ENCODE results near the gene TMIGD3. TPM values are rescaled to one million over a fixed set of nuclear protein-coding genes. Genes with fewer than 3 reads are reported as not detected.

Gene TMIGD3
- polyA plus RNA-seq, 1 donor (not counting 4 experiments of a cell fraction or from before 2014, with no cell fraction given): not detected

DNA sequence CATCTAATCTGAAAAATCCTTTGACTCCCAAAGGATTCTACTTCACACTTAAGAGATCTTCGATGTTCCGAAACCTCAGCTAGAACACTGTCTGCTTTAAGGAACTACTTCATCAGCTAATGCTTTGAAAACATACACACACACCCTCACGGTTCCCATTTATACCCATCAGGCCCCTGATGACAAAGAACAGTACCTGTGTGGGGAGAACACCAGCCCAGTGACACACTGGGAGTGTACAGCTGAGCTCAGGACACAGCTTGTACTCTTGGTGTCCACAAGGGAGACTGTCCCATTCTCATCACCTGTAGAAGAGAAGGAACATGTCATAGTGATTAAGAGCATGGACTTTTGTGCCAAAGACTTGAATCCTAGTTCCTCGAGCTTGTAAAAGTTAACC lies 61.0 kb downstream of the TMIGD3 start:
- Histone ChIP-seq H3K9ac (ENCODE audit: control insufficient read depth, extremely low read depth, insufficient read depth, low read length) (no peak overlapping the region), H3K4me3 (ENCODE audit: control insufficient read depth in 2 of 3, extremely low read depth in 1 of 3, insufficient read depth in 2 of 3, low read depth in 1 of 3, low read length in 3 of 3) (no peak overlapping the region), H3K4me1 (ENCODE audit: control insufficient read depth, extremely low read depth, insufficient read depth, low read length) (peaks cover 10% of the 10 kb centered on the region), H3K36me3 (ENCODE audit: control insufficient read depth in 2 of 2, extremely low read depth in 1 of 2, insufficient read depth in 2 of 2, low read length in 2 of 2) (peaks cover 33 to 64% of the 10 kb centered on the region in 2 experiments), H2AFZ (ENCODE audit: control insufficient read depth, low read length) (no peak overlapping the region), H4K20me1 (ENCODE audit: control insufficient read depth, extremely low read depth, insufficient read depth, low read length) (peaks cover 6% of the 10 kb centered on the region), H3K9me1 (ENCODE audit: control insufficient read depth, extremely low read depth, insufficient read depth, low read length) (no peaks in the 10 kb centered on the region), H3K27me3 (ENCODE audit: control insufficient read depth, extremely low read depth, insufficient read depth, low read length) (no peaks in the 10 kb centered on the region), H3K9me3 (ENCODE audit: control insufficient read depth, low read depth, low read length) (no peaks in the 10 kb centered on the region), H3K4me2 (ENCODE audit: control insufficient read depth, extremely low read depth, insufficient read depth, low read depth, low read length) (no peak overlapping the region), H3K27ac (ENCODE audit: control insufficient read depth, insufficient read depth, low read length) (no peak overlapping the region), H3K79me2 (ENCODE audit: control insufficient read depth, insufficient read depth, low read length) (peaks cover 24% of the 10 kb centered on the region)
- dilution Hi-C loops (cut with MboI; ENCODE audit: extremely low pct_ligation_motif_present, low sequenced_read_pairs): no loop called here
- TF ChIP-seq EZH2 (IDR thresholded peaks at IDR 0.05; ENCODE audit: low read length): no peak
- TF ChIP-seq, protein P1, sequence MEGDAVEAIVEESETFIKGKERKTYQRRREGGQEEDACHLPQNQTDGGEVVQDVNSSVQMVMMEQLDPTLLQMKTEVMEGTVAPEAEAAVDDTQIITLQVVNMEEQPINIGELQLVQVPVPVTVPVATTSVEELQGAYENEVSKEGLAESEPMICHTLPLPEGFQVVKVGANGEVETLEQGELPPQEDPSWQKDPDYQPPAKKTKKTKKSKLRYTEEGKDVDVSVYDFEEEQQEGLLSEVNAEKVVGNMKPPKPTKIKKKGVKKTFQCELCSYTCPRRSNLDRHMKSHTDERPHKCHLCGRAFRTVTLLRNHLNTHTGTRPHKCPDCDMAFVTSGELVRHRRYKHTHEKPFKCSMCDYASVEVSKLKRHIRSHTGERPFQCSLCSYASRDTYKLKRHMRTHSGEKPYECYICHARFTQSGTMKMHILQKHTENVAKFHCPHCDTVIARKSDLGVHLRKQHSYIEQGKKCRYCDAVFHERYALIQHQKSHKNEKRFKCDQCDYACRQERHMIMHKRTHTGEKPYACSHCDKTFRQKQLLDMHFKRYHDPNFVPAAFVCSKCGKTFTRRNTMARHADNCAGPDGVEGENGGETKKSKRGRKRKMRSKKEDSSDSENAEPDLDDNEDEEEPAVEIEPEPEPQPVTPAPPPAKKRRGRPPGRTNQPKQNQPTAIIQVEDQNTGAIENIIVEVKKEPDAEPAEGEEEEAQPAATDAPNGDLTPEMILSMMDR (optimal IDR thresholded peaks at IDR 0.05 in 1 of 3, IDR thresholded peaks at IDR 0.05 in 1 of 3, conservative IDR thresholded peaks at IDR 0.05 in 1 of 3; ENCODE audit: extremely low read depth in 1 of 3, insufficient read depth in 2 of 3, low read length in 3 of 3): no peak
- DNase-seq (ENCODE audit: low read depth, low spot score) (no peak), FAIRE-seq (no peak)

DNA sequence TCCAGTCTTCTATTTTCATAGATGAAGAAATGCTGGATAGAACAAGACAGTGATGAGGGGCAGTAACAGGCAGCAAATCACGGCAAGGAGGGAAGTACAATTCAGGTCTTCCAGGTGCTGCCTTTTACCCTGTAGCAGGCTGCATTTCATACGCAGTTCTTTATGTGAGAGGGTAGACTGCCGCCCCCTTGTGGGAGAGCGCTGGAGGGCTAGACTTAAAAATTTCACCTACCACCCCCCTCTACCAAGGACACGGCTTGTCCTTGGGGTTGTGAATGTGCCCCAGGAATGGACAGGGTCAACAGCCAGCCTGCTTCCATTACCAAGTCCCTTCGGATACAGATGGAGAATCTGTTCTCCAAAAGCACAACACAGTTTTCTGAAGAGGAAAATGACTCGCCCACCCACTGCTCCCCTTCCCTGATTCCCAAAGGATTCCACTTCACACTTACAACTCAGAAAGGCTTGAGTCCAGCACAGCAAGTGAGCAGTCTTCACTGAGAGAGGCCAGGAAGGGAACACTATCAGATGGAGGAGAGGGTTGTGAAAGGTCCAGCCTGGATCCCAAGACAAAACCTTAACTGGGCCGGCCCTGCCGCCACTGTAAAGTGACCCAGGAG lies 61.8 kb downstream of the TMIGD3 start:
- H3K27ac ChIP-seq (ENCODE audit: control insufficient read depth, insufficient read depth, low read length): no peak overlapping the region
- H2AFZ ChIP-seq (ENCODE audit: control insufficient read depth, low read length): no peak overlapping the region
- FAIRE-seq (no peak), DNase-seq (ENCODE audit: low read depth, low spot score) (no peak)
- no peak overlapping the region for H3K9ac ChIP-seq (ENCODE audit: control insufficient read depth, extremely low read depth, insufficient read depth, low read length)
- peaks cover 3% of the 10 kb centered on the region for H3K4me1 ChIP-seq (ENCODE audit: control insufficient read depth, extremely low read depth, insufficient read depth, low read length)
- no peaks in the 10 kb centered on the region for H3K27me3 ChIP-seq (ENCODE audit: control insufficient read depth, extremely low read depth, insufficient read depth, low read length)
- H3K4me2 ChIP-seq (ENCODE audit: control insufficient read depth, extremely low read depth, insufficient read depth, low read depth, low read length): no peak overlapping the region
- no peaks in the 10 kb centered on the region for H3K9me3 ChIP-seq (ENCODE audit: control insufficient read depth, low read depth, low read length)
- TF ChIP-seq, protein P1 (optimal IDR thresholded peaks at IDR 0.05 in 1 of 3, IDR thresholded peaks at IDR 0.05 in 1 of 3, conservative IDR thresholded peaks at IDR 0.05 in 1 of 3; ENCODE audit: extremely low read depth in 1 of 3, insufficient read depth in 2 of 3, low read length in 3 of 3): peak; percentile 46 to 54 (median 51)
- no peak for TF ChIP-seq EZH2 (IDR thresholded peaks at IDR 0.05; ENCODE audit: low read length)
- no peaks in the 10 kb centered on the region for H3K9me1 ChIP-seq (ENCODE audit: control insufficient read depth, extremely low read depth, insufficient read depth, low read length)
- H3K36me3 ChIP-seq (ENCODE audit: control insufficient read depth in 2 of 2, extremely low read depth in 1 of 2, insufficient read depth in 2 of 2, low read length in 2 of 2): peaks cover 33 to 63% of the 10 kb centered on the region in 2 experiments
- no peaks in the 10 kb centered on the region for H4K20me1 ChIP-seq (ENCODE audit: control insufficient read depth, extremely low read depth, insufficient read depth, low read length)
- dilution Hi-C loops (cut with MboI; ENCODE audit: extremely low pct_ligation_motif_present, low sequenced_read_pairs): no loop called here
- H3K4me3 ChIP-seq (ENCODE audit: control insufficient read depth in 2 of 3, extremely low read depth in 1 of 3, insufficient read depth in 2 of 3, low read depth in 1 of 3, low read length in 3 of 3): no peak overlapping the region
- peaks cover 17% of the 10 kb centered on the region for H3K79me2 ChIP-seq (ENCODE audit: control insufficient read depth, insufficient read depth, low read length)
